Measurements from ENCODE around the gene MED29. TPM values are rescaled to one million over a fixed set of nuclear protein-coding genes. Genes with fewer than 3 reads are reported as not detected.

Gene MED29
- total and polyA plus RNA-seq, 10 of the 15 experiments (the other 5 are each of a cell fraction or from before 2014, with no cell fraction given) = 3.2 to 36.6 (median 22.8) TPM

GRCh38 chr19:39397360-39398296 is 6.5 kb downstream of the MED29 start (continued):
- TF ChIP-seq ZNF592 (IDR thresholded peaks at IDR 0.05) (peak; percentile 75; the same call in 1 of the 2 replicates), BHLHE40 (IDR thresholded peaks at IDR 0.05; ENCODE audit: borderline replicate concordance in 1 of 2, low read depth in 2 of 2, low read length in 1 of 2) (peak; percentile 73 to 77; a peak in 2 of 4 replicates), SREBF2 (IDR thresholded peaks at IDR 0.05; ENCODE audit: low read length) (no peak), POU2F2 (IDR thresholded peaks at IDR 0.05; ENCODE audit: borderline replicate concordance, low read depth, low read length) (peak; percentile 75; the same call in 1 of the 3 replicates), NBN (IDR thresholded peaks at IDR 0.05) (peak; percentile 98), ZNF217 (IDR thresholded peaks at IDR 0.05) (peak; percentile 38; the same call in 1 of the 2 replicates), SMC3 (IDR thresholded peaks at IDR 0.05; ENCODE audit: borderline replicate concordance, low read length) (peak; percentile 100), CTCF (IDR thresholded peaks at IDR 0.05 in 2 of 3, conservative IDR thresholded peaks at IDR 0.05 in 1 of 3; ENCODE audit: control insufficient read depth in 2 of 3, extremely low read depth in 1 of 3, insufficient read depth in 1 of 3, low read depth in 3 of 3, low read length in 3 of 3) (peak; percentile 97 to 98 (median 98); a peak in 5 of 6 replicates), IKZF1 (conservative IDR thresholded peaks at IDR 0.05) (peak; percentile 52), SPI1 (IDR thresholded peaks at IDR 0.05; ENCODE audit: borderline replicate concordance, insufficient read depth, low read depth, low read length) (peak; percentile 13; the same call in 1 of the 2 replicates), RELB (IDR thresholded peaks at IDR 0.05; ENCODE audit: low read depth) (peak; percentile 54; the same call in 1 of the 2 replicates), BRCA1 (IDR thresholded peaks at IDR 0.05; ENCODE audit: low read depth, low read length) (no peak), CBX5 (IDR thresholded peaks at IDR 0.05; ENCODE audit: low read depth) (no peak), LARP7 (IDR thresholded peaks at IDR 0.05) (peak; percentile 44; the same call in 1 of the 2 replicates), RAD21 (IDR thresholded peaks at IDR 0.05; ENCODE audit: insufficient read depth, low read depth, low read length) (peak; percentile 94), IRF5 (IDR thresholded peaks at IDR 0.05; ENCODE audit: borderline replicate concordance) (no peak), CREM (IDR thresholded peaks at IDR 0.05; ENCODE audit: low read depth) (no peak), SMARCA5 (IDR thresholded peaks at IDR 0.05) (peak; percentile 100), SP1 (IDR thresholded peaks at IDR 0.05; ENCODE audit: low read depth, low read length) (peak; percentile 35), SIN3A (IDR thresholded peaks at IDR 0.05; ENCODE audit: low read depth, low read length) (peak; percentile 68; the same call in 1 of the 2 replicates), EED (IDR thresholded peaks at IDR 0.05; ENCODE audit: low read depth) (peak; percentile 47)

Measured in GM12878 (cell line).